ENCODE measurements around the gene SLC39A5. TPM values are rescaled to one million over a fixed set of nuclear protein-coding genes. Genes with fewer than 3 reads are reported as not detected.
"Not testable (repeated sequence)": the region's sequence is repeated elsewhere in the genome, so short reads cannot be mapped to it uniquely, and the experiment has no call there.

Gene SLC39A5
- total RNA-seq, 1 donor from 2014 or later = not detected

DNA sequence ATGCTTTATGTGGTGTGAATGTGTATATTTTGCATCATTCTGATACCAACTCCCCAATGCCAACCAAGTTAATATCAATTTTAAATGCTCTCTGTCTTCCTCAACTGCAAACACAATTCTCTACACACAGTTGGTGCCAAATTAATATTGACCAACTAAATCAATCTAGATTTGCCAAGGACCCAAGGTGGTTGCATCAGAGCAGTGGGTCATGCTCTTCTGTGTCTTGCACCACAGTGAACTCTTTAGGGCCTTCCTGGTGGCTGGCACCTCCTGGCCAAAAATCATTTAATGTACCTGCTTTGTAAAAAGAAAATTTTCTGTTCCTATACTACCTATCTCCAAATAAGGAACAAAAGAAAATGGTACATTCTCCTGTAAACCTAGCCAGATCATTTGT lies 51.0 kb downstream of the SLC39A5 start:
- Mint-ChIP-seq H3K36me3 (ENCODE audit: low read depth, unreplicated experiment) (peaks cover 27% of the 10 kb centered on the region), H3K4me3 (ENCODE audit: unreplicated experiment) (peak overlapping the region; percentile 56), H3K4me1 (ENCODE audit: unreplicated experiment) (no peaks in the 10 kb centered on the region), H3K27me3 (ENCODE audit: unreplicated experiment) (peaks cover 3% of the 10 kb centered on the region), H3K9me3 (ENCODE audit: unreplicated experiment) (no peaks in the 10 kb centered on the region), H3K27ac (ENCODE audit: unreplicated experiment) (no peak overlapping the region)
- DNase-seq (ENCODE audit: low spot score) = no peak
- TF ChIP-seq, protein P1, sequence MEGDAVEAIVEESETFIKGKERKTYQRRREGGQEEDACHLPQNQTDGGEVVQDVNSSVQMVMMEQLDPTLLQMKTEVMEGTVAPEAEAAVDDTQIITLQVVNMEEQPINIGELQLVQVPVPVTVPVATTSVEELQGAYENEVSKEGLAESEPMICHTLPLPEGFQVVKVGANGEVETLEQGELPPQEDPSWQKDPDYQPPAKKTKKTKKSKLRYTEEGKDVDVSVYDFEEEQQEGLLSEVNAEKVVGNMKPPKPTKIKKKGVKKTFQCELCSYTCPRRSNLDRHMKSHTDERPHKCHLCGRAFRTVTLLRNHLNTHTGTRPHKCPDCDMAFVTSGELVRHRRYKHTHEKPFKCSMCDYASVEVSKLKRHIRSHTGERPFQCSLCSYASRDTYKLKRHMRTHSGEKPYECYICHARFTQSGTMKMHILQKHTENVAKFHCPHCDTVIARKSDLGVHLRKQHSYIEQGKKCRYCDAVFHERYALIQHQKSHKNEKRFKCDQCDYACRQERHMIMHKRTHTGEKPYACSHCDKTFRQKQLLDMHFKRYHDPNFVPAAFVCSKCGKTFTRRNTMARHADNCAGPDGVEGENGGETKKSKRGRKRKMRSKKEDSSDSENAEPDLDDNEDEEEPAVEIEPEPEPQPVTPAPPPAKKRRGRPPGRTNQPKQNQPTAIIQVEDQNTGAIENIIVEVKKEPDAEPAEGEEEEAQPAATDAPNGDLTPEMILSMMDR (IDR thresholded peaks at IDR 0.05; ENCODE audit: unreplicated experiment) = no peak

DNA sequence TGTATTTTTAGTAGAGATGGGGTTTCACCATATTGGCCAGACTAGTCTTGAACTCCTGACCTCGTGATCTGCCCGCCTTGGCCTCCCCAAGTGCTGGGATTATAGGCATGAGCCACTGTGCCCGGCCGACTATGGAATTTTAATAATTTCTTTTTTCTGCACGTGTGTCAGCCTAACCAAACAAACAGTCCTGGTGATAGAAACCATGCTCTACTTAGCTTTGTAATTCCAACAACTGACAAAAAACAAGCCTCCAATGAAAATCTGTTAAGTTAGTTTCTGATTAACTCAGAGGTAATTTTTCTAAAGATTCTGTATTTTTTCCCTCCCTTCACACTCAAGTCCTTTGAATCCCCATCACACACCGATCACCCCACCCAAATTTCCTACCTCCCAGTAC lies 52.2 kb downstream of the SLC39A5 start:
- Mint-ChIP-seq H3K27ac (ENCODE audit: unreplicated experiment) (no peak overlapping the region), H3K4me1 (ENCODE audit: unreplicated experiment) (no peaks in the 10 kb centered on the region), H3K9me3 (ENCODE audit: unreplicated experiment) (no peaks in the 10 kb centered on the region), H3K27me3 (ENCODE audit: unreplicated experiment) (peaks cover 4% of the 10 kb centered on the region), H3K4me3 (ENCODE audit: unreplicated experiment) (no peak overlapping the region), H3K36me3 (ENCODE audit: low read depth, unreplicated experiment) (peaks cover 22% of the 10 kb centered on the region)
- DNase-seq (ENCODE audit: low spot score) = no peak
- TF ChIP-seq, protein P1 (IDR thresholded peaks at IDR 0.05; ENCODE audit: unreplicated experiment) = no peak

GRCh38 chr12:56282579-56282978 lies 52.7 kb downstream of the SLC39A5 start:
- Mint-ChIP-seq H3K9me3 (ENCODE audit: unreplicated experiment) (no peaks in the 10 kb centered on the region), H3K27ac (ENCODE audit: unreplicated experiment) (no peak overlapping the region), H3K4me1 (ENCODE audit: unreplicated experiment) (no peaks in the 10 kb centered on the region), H3K36me3 (ENCODE audit: low read depth, unreplicated experiment) (peaks cover 22% of the 10 kb centered on the region), H3K4me3 (ENCODE audit: unreplicated experiment) (no peak overlapping the region), H3K27me3 (ENCODE audit: unreplicated experiment) (peaks cover 4% of the 10 kb centered on the region)
- TF ChIP-seq, protein P1 (IDR thresholded peaks at IDR 0.05; ENCODE audit: unreplicated experiment) = no peak
- no peak for DNase-seq (ENCODE audit: low spot score)

DNA sequence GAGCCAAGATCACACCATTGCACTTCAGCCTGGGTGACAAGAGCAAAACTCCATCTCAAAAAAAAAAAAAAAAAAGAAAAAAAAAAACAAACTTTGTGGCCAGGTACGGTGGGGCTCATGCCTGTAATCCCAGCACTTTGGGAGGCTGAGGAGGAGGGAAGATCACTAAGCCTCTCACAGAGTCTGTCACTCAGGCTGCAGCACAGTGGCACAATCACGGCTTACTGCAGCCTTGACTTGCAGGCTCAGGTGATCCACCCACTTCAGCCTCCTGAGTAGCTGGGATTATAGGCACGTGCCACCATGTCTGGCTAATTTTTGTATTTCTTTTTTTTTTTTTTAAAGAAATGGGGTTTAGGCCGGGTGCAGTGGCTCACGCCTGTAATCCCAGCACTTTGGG lies 54.4 kb downstream of the SLC39A5 start:
- not testable (repeated sequence) for H3K27me3 Mint-ChIP-seq (ENCODE audit: unreplicated experiment); H3K4me3 Mint-ChIP-seq (ENCODE audit: unreplicated experiment); H3K9me3 Mint-ChIP-seq (ENCODE audit: unreplicated experiment); H3K4me1 Mint-ChIP-seq (ENCODE audit: unreplicated experiment); H3K27ac Mint-ChIP-seq (ENCODE audit: unreplicated experiment); DNase-seq (ENCODE audit: low spot score)
- H3K36me3 Mint-ChIP-seq (ENCODE audit: low read depth, unreplicated experiment) = peaks cover 22% of the 10 kb centered on the region

DNA sequence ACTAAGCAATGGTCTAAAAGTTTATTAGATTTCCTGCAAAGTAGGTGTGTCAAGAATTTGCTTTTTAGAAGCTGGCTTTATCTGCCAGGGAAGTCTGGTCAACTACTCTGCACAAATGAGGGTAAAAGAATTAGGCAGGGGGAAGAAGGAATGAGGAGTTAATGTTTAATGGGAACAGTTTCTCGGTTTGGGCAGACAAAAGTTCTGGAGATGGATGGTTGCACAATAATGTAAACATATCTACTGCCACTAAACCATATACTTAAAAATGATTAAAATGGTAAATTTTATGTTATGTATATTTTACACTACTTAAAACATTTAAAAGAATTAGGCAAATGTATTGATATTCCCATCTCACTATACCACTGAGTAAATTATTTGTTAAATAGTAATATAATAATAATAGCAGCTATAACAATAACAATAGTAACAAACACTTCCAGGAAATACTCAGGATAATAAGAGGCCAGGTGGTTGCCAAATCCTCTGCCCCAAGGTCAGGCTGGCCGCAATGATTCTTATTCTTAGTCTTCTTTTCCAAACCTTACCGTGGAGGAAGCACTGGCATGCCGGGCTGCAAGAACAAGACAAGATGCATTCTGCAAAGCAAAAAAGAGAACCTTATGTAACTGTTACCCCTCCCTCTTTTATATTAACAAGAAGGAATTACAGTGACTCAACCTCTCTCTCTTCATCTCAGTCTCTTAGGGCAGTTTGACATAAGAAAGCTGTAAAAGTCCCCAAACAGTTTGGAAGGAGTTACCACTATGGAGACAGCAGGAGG lies 56.4 kb downstream of the SLC39A5 start:
- H3K36me3 Mint-ChIP-seq (ENCODE audit: low read depth, unreplicated experiment) = peaks cover 22% of the 10 kb centered on the region
- no peak for DNase-seq (ENCODE audit: low spot score)
- H3K4me3 Mint-ChIP-seq (ENCODE audit: unreplicated experiment) = no peak overlapping the region
- H3K27ac Mint-ChIP-seq (ENCODE audit: unreplicated experiment) = no peak overlapping the region
- TF ChIP-seq, protein P1 (IDR thresholded peaks at IDR 0.05; ENCODE audit: unreplicated experiment) = no peak
- no peaks in the 10 kb centered on the region for H3K4me1 Mint-ChIP-seq (ENCODE audit: unreplicated experiment)
- H3K27me3 Mint-ChIP-seq (ENCODE audit: unreplicated experiment) = peaks cover 4% of the 10 kb centered on the region
- H3K9me3 Mint-ChIP-seq (ENCODE audit: unreplicated experiment) = no peaks in the 10 kb centered on the region

Other genes starting within 250 kb of the SLC39A5 start
- 31.6 TPM for gene SUOX, start 232.8 kb upstream of the SLC39A5 start, total RNA-seq (ENCODE audit: unreplicated experiment)
- gene IKZF4, start 209.0 kb upstream of the SLC39A5 start, total RNA-seq (ENCODE audit: unreplicated experiment) = 3.0 TPM
- 45.8 TPM for gene RPS26, start 188.1 kb upstream of the SLC39A5 start, total RNA-seq (ENCODE audit: unreplicated experiment)
- 4.2 TPM for gene ERBB3, start 149.9 kb upstream of the SLC39A5 start, total RNA-seq (ENCODE audit: unreplicated experiment)
- gene PA2G4, start 125.5 kb upstream of the SLC39A5 start, total RNA-seq (ENCODE audit: unreplicated experiment) = 84.3 TPM
- gene RPL41, start 113.4 kb upstream of the SLC39A5 start, total RNA-seq (ENCODE audit: unreplicated experiment) = 3,242 TPM
- gene ZC3H10, start 111.8 kb upstream of the SLC39A5 start, total RNA-seq (ENCODE audit: unreplicated experiment) = 10.4 TPM
- gene ESYT1, start 101.8 kb upstream of the SLC39A5 start, total RNA-seq (ENCODE audit: unreplicated experiment) = 302 TPM
- gene MYL6B, start 77.5 kb upstream of the SLC39A5 start, total RNA-seq (ENCODE audit: unreplicated experiment) = 170 TPM
- 2,481 TPM for gene MYL6, start 71.7 kb upstream of the SLC39A5 start, total RNA-seq (ENCODE audit: unreplicated experiment)
- gene SMARCC2, start 40.6 kb upstream of the SLC39A5 start, total RNA-seq (ENCODE audit: unreplicated experiment) = 105 TPM
- 55.5 TPM for gene RNF41, start 8.1 kb upstream of the SLC39A5 start, total RNA-seq (ENCODE audit: unreplicated experiment)
- 19.8 TPM for gene NABP2, start 5.7 kb upstream of the SLC39A5 start, total RNA-seq (ENCODE audit: unreplicated experiment)
- gene ANKRD52, start 28.3 kb downstream of the SLC39A5 start, total RNA-seq (ENCODE audit: unreplicated experiment) = 48.5 TPM
- gene COQ10A, start 36.9 kb downstream of the SLC39A5 start, total RNA-seq (ENCODE audit: unreplicated experiment) = 20.3 TPM
- 187 TPM for gene CS, start 70.3 kb downstream of the SLC39A5 start, total RNA-seq (ENCODE audit: unreplicated experiment)
- gene CNPY2, start 85.9 kb downstream of the SLC39A5 start, total RNA-seq (ENCODE audit: unreplicated experiment) = 203 TPM
- 55.7 TPM for gene PAN2, start 103.9 kb downstream of the SLC39A5 start, total RNA-seq (ENCODE audit: unreplicated experiment)
- 0.80 TPM for gene IL23A, start 108.8 kb downstream of the SLC39A5 start, total RNA-seq (ENCODE audit: unreplicated experiment)
- 97.3 TPM for gene STAT2, start 130.1 kb downstream of the SLC39A5 start, total RNA-seq (ENCODE audit: unreplicated experiment)
- gene APOF, start 132.8 kb downstream of the SLC39A5 start, total RNA-seq (ENCODE audit: unreplicated experiment) = not detected
- gene TIMELESS, start 219.4 kb downstream of the SLC39A5 start, total RNA-seq (ENCODE audit: unreplicated experiment) = 34.2 TPM
- gene MIP, start 224.6 kb downstream of the SLC39A5 start, total RNA-seq (ENCODE audit: unreplicated experiment) = 0.10 TPM
- 2.0 TPM for gene SPRYD4, start 238.5 kb downstream of the SLC39A5 start, total RNA-seq (ENCODE audit: unreplicated experiment)